ENCODE measurements around the gene LRMDA. TPM values are rescaled to one million over a fixed set of nuclear protein-coding genes. Genes with fewer than 3 reads are reported as not detected.

LRMDA gene
- total and polyA plus RNA-seq, 2 of the 4 experiments (the other 2 are of a cell fraction), result 0.07 TPM; not detected in 1

GRCh38 chr10:75720157-75720556, 288.7 kb downstream of the LRMDA start:
- no peak overlapping the region for H3K9ac ChIP-seq (ENCODE audit: low read depth, low read length)
- intact Hi-C loops (cut with micrococcal nuclease), result no loop called here
- no peak overlapping the region for H4K5ac ChIP-seq (ENCODE audit: low read depth, low read length)
- no peak overlapping the region for H2BK120ac ChIP-seq (ENCODE audit: low read depth, low read length)
- no peak overlapping the region for H3K56ac ChIP-seq (ENCODE audit: extremely low read depth, insufficient read depth, low read length)
- no peak overlapping the region for H3K4me3 ChIP-seq (ENCODE audit: insufficient read depth, low read depth, low read length)
- no peak overlapping the region for H3K23ac ChIP-seq (ENCODE audit: low read depth, low read length)
- H3K9me1 ChIP-seq (ENCODE audit: insufficient read depth, low read length), result no peaks in the 10 kb centered on the region
- no peak overlapping the region for H3K4me2 ChIP-seq (ENCODE audit: low read depth, low read length)
- POLR2A ChIA-PET (ENCODE audit: unreplicated experiment), result no interaction called here
- no peak overlapping the region for H2BK15ac ChIP-seq (ENCODE audit: low read depth, low read length)
- whole genome bisulfite sequencing, 2 experiments (ENCODE audit: extremely low coverage in 2 of 2, insufficient read length in 1 of 2), result 71% methylated on average over 2 of the region's 7 CpGs; no CpG with 5 or more reads in 1 of the 2 experiments
- H3K4me1 ChIP-seq (ENCODE audit: control insufficient read depth, insufficient read depth, low read length), result no peaks in the 10 kb centered on the region
- no peaks in the 10 kb centered on the region for H4K20me1 ChIP-seq (ENCODE audit: insufficient read depth, low read length)
- DNase-seq (no peak), ATAC-seq (ENCODE audit: low read depth) (no peak)
- no TSS peak for BruUV-seq (replicated peaks)
- no peaks in the 10 kb centered on the region for H3K36me3 ChIP-seq (ENCODE audit: control insufficient read depth, insufficient read depth, low read length)
- H4K8ac ChIP-seq (ENCODE audit: low read depth in 2 of 2, low read length in 2 of 2), result no peak overlapping the region
- H3K18ac ChIP-seq (ENCODE audit: low read depth, low read length), result no peak overlapping the region
- no peak overlapping the region for H3K27ac ChIP-seq (ENCODE audit: insufficient read depth, low read length)
- no peak overlapping the region for H3K14ac ChIP-seq (replicated peaks; ENCODE audit: low read depth, low read length)
- H2BK20ac ChIP-seq (ENCODE audit: low read depth, low read length), result no peak overlapping the region
- in situ Hi-C loops (cut with MboI; ENCODE audit: low sequenced_read_pairs), result no loop called here
- H2AK9ac ChIP-seq (replicated peaks; ENCODE audit: low read depth, low read length, poor library complexity), result no peak overlapping the region
- no peaks in the 10 kb centered on the region; the same call in 1 of the 2 replicates for H3K27me3 ChIP-seq (ENCODE audit: control insufficient read depth, insufficient read depth, low read length)
- no peak overlapping the region for H2AK5ac ChIP-seq (ENCODE audit: low read depth, low read length)
- H4K91ac ChIP-seq (ENCODE audit: insufficient read depth, low read depth, low read length), result no peak overlapping the region
- no peaks in the 10 kb centered on the region for H3K9me3 ChIP-seq (ENCODE audit: control insufficient read depth, insufficient read depth, low read length)
- CTCF ChIA-PET, result no interaction called here
- no peak overlapping the region for H2BK5ac ChIP-seq (ENCODE audit: low read depth, low read length, poor library complexity, severe bottlenecking)
- H3K79me1 ChIP-seq (ENCODE audit: low read depth in 1 of 2, low read length in 2 of 2), result no peaks in the 10 kb centered on the region
- no peak overlapping the region for H2AFZ ChIP-seq (replicated peaks; ENCODE audit: low read length, poor library complexity)
- dilution Hi-C loops (cut with HindIII; ENCODE audit: low sequenced_read_pairs, unreplicated experiment), result no loop called here
- TF ChIP-seq MAFK (IDR thresholded peaks at IDR 0.05; ENCODE audit: low read depth, low read length) (no peak), CEBPB (IDR thresholded peaks at IDR 0.05; ENCODE audit: low read depth, low read length) (no peak)
- H3K4ac ChIP-seq (ENCODE audit: low read depth, low read length), result no peak overlapping the region

All from IMR-90 (cell line).